Stimulated activated naive CD8-positive, alpha-beta T cell treated with anti-CD3 and anti-CD28 coated beads, Interleukin-15, Interleukin-2, amounts not matched to agents 100 U/mL and 50 U/mL, for 24 hours (primary cell): ENCODE measurements around the gene ARHGAP22.

Experiments used
- ATAC-seq: fragments of 150-1000 bp; cut with Tn5 transposase; one replicate; pipeline ENCODE4 v1.10.0; 2021
- DNase-seq: peaks from one replicate; pipeline ENCODE4 v3.0.0; 2021

Gene ARHGAP22

GRCh38 chr10:48477616-48478015, 127.3 kb downstream of the ARHGAP22 start:
- no peak for ATAC-seq
- DNase-seq, result no peak

GRCh38 chr10:48477141-48477540, 127.7 kb downstream of the ARHGAP22 start:
- ATAC-seq, result no peak
- DNase-seq, result no peak

GRCh38 chr10:48476279-48476982, 128.4 kb downstream of the ARHGAP22 start:
- DNase-seq, result no peak
- peak; percentile 34 for ATAC-seq

GRCh38 chr10:48475943-48476278, 129.0 kb downstream of the ARHGAP22 start:
- ATAC-seq, result no peak

GRCh38 chr10:48474765-48475365, 130.0 kb downstream of the ARHGAP22 start:
- ATAC-seq (no peak), DNase-seq (no peak)

More at GRCh38 chr10:48475943-48476278, 129.0 kb downstream of the ARHGAP22 start:
- DNase-seq, result no peak

- DNase-seq (no peak), ATAC-seq (no peak)
Measured at GRCh38 chr10:48473704-48474103, 131.2 kb downstream of the ARHGAP22 start.

GRCh38 chr10:48472501-48473069, 132.3 kb downstream of the ARHGAP22 start:
- no peak for ATAC-seq
- no peak for DNase-seq

- ATAC-seq (no peak), DNase-seq (no peak)
Measured at GRCh38 chr10:48470893-48471805, 133.7 kb downstream of the ARHGAP22 start.

- ATAC-seq (no peak), DNase-seq (no peak)
Measured at GRCh38 chr10:48470115-48470892, 134.6 kb downstream of the ARHGAP22 start.

- DNase-seq, result no peak
- ATAC-seq, result no peak
Measured at GRCh38 chr10:48469516-48470020, 135.3 kb downstream of the ARHGAP22 start.

- no peak for ATAC-seq
- DNase-seq, result no peak
Measured at GRCh38 chr10:48468866-48469511, 135.9 kb downstream of the ARHGAP22 start.

GRCh38 chr10:48468130-48468790, 136.6 kb downstream of the ARHGAP22 start:
- DNase-seq (no peak), ATAC-seq (no peak)

- no peak for ATAC-seq
- DNase-seq, result no peak
Measured at GRCh38 chr10:48467669-48468068, 137.2 kb downstream of the ARHGAP22 start.

- DNase-seq, result no peak
- ATAC-seq, result no peak
Measured at GRCh38 chr10:48466611-48467240, 138.1 kb downstream of the ARHGAP22 start.

- ATAC-seq, result no peak
- no peak for DNase-seq
Measured at GRCh38 chr10:48465860-48466521, 138.9 kb downstream of the ARHGAP22 start.

GRCh38 chr10:48464871-48465736, 139.8 kb downstream of the ARHGAP22 start:
- DNase-seq (no peak), ATAC-seq (no peak)

GRCh38 chr10:48464121-48464870, 140.6 kb downstream of the ARHGAP22 start:
- DNase-seq, result no peak
- no peak for ATAC-seq
